ENCODE data around the gene HOXB9. TPM values are rescaled to one million over a fixed set of nuclear protein-coding genes. Genes with fewer than 3 reads are reported as not detected.

HOXB9 gene
- total RNA-seq, 1 experiment from 2014 or later = not detected

DNA sequence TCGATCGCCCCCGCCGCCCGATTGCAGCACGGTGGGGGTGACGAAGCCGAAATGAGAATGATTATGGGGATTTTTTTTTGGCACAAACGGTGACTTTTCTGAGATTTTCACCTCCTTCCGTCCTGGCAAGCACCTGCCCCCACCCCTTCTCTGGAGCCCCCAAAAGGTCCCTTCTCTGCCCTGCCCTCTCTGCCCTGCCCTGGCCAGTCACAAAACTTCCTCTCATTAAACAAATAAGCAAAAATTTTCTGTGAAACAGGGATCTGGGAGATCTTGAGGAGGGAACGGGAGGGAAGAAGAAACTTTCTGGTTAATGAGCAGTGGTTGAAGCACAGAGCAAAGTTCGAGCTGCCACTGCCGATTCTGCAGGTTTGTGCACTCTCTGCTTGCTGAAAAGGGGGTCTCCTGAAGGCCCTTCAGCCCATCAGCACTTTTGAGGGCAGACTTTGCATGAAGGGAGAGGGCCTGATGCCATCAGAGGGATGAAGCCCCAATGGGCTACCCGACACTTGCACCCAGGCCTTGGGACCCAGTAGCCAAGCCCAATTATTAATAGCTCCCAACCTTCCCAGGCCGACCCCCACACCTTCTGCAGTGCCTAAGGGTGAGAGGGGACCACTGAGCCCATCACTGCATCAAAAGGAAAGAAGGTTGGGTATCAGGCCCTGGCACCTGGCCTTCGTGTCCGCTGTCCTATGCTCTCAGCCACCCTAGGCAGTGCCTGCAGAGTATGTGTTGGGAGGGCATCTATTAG lies 10.0 kb downstream of the HOXB9 start:
- DNase-seq = no peak
- Histone ChIP-seq H3K27me3 (ENCODE audit: insufficient read depth, low read length) (peaks cover 97% of the 10 kb centered on the region), H3T11ph (ENCODE audit: low read length) (no peak overlapping the region), H3K14ac (ENCODE audit: insufficient read depth, low read length) (no peak overlapping the region), H3K4ac (ENCODE audit: low read depth, low read length) (no peak overlapping the region), H3K18ac (ENCODE audit: insufficient read length, low read depth, low read length) (no peak overlapping the region), H3K9me3 (ENCODE audit: control insufficient read depth, low read depth, low read length) (no peaks in the 10 kb centered on the region), H2AFZ (ENCODE audit: low read length) (no peak overlapping the region), H4K8ac (replicated peaks; ENCODE audit: insufficient read length, low read depth, low read length) (no peak overlapping the region), H3K79me1 (ENCODE audit: insufficient read depth, low read depth, low read length, poor library complexity, severe bottlenecking) (no peaks in the 10 kb centered on the region), H3K27ac (ENCODE audit: insufficient read length, low read depth, low read length) (no peak overlapping the region), H3K23me2 (ENCODE audit: insufficient read length, low read depth, low read length, poor library complexity, severe bottlenecking) (no peaks in the 10 kb centered on the region), H3K56ac (ENCODE audit: insufficient read length, low read depth, low read length) (no peak overlapping the region), H2BK12ac (ENCODE audit: insufficient read length, low read depth, low read length) (no peak overlapping the region), H3K23ac (ENCODE audit: insufficient read length, low read depth, low read length) (no peak overlapping the region), H3K4me2 (ENCODE audit: insufficient read depth, insufficient read length, low read length) (no peak overlapping the region), H3K9ac (ENCODE audit: extremely low read depth, insufficient read length, low read length) (no peak overlapping the region), H2BK15ac (ENCODE audit: low read depth, low read length) (no peak overlapping the region), H4K91ac (ENCODE audit: insufficient read length, low read depth, low read length) (no peak overlapping the region), H2BK5ac (ENCODE audit: insufficient read length, low read length) (no peak overlapping the region), H2BK120ac (ENCODE audit: low read depth, low read length, poor library complexity, severe bottlenecking) (no peak overlapping the region), H4K5ac (ENCODE audit: insufficient read length, low read depth, low read length) (no peak overlapping the region), H3K79me2 (ENCODE audit: insufficient read depth, low read length) (no peaks in the 10 kb centered on the region), H2AK5ac (ENCODE audit: insufficient read length, low read length) (no peak overlapping the region), H3K4me1 (ENCODE audit: insufficient read depth, low read length) (no peaks in the 10 kb centered on the region), H4K20me1 (ENCODE audit: control insufficient read depth, insufficient read depth, insufficient read length) (no peaks in the 10 kb centered on the region), H2BK20ac (ENCODE audit: low read depth, low read length, poor library complexity, severe bottlenecking) (no peak overlapping the region)
- no CpG with 5 or more reads among the region's 17 CpGs for WGBS (ENCODE audit: extremely low coverage, insufficient read length, low lambda C conversion rate)
- H3K36me3 Mint-ChIP-seq (ENCODE audit: insufficient read depth in 1 of 3, low read depth in 3 of 3) = no peaks in the 10 kb centered on the region; a peak in 1 of 7 replicates
- peaks cover 100% of the 10 kb centered on the region for H3K27me3 Mint-ChIP-seq (ENCODE audit: low read depth)
- H3K4me3 Mint-ChIP-seq = no peak overlapping the region
- peaks cover 2 to 25% of the 10 kb centered on the region in 2 experiments; a peak in 3 of 5 replicates for H3K9me3 Mint-ChIP-seq
- no peak for TF ChIP-seq CTCF (conservative IDR thresholded peaks at IDR 0.05)
- peaks cover 8 to 30% of the 10 kb centered on the region in 2 experiments for H3K4me1 Mint-ChIP-seq
- no peak overlapping the region for H3K27ac Mint-ChIP-seq

All from H9 (cell line).